ENCODE data around the gene SIPA1L2.

SIPA1L2 gene

GRCh38 chr1:232650418-232650817, 20.5 kb upstream of the SIPA1L2 start:
- DNase-seq: no peak

- no peak for DNase-seq
These were observed 18.4 kb upstream of the SIPA1L2 start for GRCh38 chr1:232648316-232648715.

DNA sequence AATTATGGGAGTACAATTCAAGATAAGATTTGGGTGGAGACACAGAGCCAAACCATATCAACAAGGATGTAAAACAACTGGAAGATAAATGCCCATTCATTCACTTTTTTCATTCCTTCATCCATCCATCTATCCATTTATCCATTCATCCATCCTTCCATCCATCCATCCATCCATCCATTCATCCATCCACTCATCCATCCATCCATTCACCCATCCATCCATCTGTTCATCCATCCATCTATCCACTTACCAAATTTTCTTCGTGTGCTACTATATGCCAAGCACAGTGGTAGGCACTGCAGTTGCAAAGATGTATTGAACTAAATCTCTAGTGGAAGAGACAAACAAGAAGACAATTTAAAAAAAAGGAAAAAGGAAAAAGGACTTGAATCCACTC, 14.3 kb upstream of the SIPA1L2 start:
- no peak for DNase-seq

GRCh38 chr1:232643251-232643650, 13.3 kb upstream of the SIPA1L2 start:
- no peak for DNase-seq

DNA sequence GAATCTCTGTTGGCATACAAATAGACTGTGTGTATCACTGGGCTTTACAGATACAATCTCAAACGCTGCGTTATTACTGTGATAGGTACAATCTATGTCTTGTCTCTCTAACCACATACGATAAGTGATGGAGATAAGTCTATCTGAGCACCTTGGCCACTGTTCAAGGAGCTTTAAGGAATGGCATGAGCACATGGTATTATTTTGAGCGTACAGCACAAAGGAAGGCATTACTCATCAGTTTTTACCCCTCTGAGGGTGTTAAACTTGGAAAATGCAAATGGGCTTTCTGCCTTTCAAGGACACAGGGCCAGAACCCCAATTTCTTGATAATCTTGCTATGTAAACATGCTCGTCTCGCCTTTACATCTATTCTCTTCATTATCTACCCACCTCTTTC, 11.6 kb upstream of the SIPA1L2 start:
- no peak for DNase-seq

GRCh38 chr1:232636799-232637198, 6.9 kb upstream of the SIPA1L2 start:
- DNase-seq: no peak

GRCh38 chr1:232635778-232636356, 5.9 kb upstream of the SIPA1L2 start:
- DNase-seq: no peak

- no peak for DNase-seq
These were observed 5.3 kb upstream of the SIPA1L2 start for GRCh38 chr1:232635279-232635678.

GRCh38 chr1:232634096-232634495, 4.2 kb upstream of the SIPA1L2 start:
- no peak for DNase-seq

GRCh38 chr1:232630894-232631195, 912 bp upstream of the SIPA1L2 start:
- no peak for DNase-seq

GRCh38 chr1:232629250-232630046, 485 bp downstream of the SIPA1L2 start:
- DNase-seq: peak; percentile 81

- no peak for DNase-seq
These were observed 1.3 kb downstream of the SIPA1L2 start for GRCh38 chr1:232628335-232629249.

DNA sequence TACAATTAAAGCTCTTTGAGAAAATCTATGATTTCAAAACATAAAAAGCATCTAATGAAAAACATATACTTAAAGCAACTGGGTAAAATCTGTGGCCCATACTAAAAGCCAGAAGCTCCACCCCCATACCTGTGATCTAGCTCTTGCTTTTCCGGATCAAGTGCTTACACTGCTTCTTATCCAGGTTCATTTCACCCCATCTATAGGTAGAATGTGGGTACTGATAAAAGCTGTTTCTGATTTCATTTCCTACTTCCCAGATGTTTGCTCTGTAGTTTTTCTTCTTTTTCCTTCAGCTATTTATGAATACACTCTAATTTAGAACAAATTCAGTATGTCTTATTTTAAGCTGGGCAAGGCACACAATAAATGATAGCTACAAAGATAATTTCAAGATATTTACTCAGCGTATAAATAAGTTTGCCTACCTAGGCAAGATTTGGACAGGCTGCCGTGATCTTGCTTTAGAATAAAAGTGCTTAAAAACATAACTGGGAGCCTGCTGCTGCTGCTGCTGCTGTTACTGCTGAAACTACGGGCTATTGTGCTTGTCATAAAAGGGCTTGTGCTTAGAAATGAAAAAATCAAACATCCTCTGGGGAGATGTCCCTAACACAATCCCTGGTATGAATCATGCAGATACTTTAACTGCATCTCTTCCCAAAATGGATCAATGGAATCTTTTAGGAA, 2.1 kb downstream of the SIPA1L2 start:
- peak; percentile 28 for DNase-seq

GRCh38 chr1:232627171-232627570, 2.8 kb downstream of the SIPA1L2 start:
- DNase-seq: no peak

GRCh38 chr1:232626452-232626851, 3.5 kb downstream of the SIPA1L2 start:
- DNase-seq: no peak

DNA sequence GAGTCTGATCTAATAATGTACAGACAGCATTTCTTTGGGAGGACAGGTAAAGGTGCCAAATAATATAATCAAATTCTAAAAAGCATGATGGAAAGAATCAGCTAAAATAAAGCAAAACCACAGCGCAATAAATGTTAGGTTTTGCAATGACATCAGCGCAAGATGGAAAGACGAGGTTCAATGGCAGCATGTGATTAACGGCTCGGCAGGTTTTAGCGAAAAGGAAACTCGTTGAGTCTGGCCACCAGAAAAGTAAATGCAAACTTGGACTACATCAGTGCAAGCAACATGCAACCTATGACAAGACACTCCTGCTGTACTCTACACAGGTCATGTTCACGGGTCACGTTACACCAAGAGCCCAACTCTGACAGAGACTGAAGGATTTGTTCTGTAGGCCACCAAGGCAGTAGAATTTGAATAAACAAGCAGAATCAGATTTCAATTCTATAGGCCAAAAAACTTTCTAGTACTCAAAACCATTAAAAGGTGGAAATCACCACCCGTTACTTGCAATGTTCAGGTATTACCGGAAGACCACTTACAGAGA, 4.5 kb downstream of the SIPA1L2 start:
- no peak for DNase-seq

GRCh38 chr1:232624546-232625281, 5.2 kb downstream of the SIPA1L2 start:
- DNase-seq: no peak

- DNase-seq: no peak
These were observed 7.0 kb downstream of the SIPA1L2 start for GRCh38 chr1:232622981-232623380.

GRCh38 chr1:232622378-232622777, 7.6 kb downstream of the SIPA1L2 start:
- DNase-seq: no peak

DNA sequence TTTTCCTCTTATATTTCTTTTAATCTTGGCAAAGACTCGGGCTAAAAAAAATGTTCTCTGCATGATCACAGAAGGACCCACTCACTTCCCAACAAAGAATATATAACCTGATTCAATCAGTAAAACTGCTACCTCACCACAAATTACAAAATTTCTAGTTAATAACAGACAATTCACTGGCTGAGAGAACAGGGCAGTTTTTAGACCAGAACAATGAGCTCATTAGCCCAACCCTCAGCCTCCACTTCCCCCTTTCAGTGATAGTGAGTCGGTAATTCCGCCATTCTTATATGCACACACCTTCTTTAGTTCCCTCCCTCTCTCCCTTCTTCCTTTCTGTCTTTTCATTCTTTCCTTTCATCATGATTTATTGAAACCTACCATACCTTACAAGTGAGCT, 8.9 kb downstream of the SIPA1L2 start:
- no peak for DNase-seq

GRCh38 chr1:232620356-232620969, 9.5 kb downstream of the SIPA1L2 start:
- peak; percentile 39 for DNase-seq

Measured in right kidney (tissue), 1 donor.